Measurements from ENCODE around the gene ZNF385B.
A peak's percentile ranks its signal among the peaks of the same experiment; 100 is the strongest.
"Not testable (repeated sequence)": the region's sequence is repeated elsewhere in the genome, so short reads cannot be mapped to it uniquely, and the experiment has no call there.

ZNF385B gene

DNA sequence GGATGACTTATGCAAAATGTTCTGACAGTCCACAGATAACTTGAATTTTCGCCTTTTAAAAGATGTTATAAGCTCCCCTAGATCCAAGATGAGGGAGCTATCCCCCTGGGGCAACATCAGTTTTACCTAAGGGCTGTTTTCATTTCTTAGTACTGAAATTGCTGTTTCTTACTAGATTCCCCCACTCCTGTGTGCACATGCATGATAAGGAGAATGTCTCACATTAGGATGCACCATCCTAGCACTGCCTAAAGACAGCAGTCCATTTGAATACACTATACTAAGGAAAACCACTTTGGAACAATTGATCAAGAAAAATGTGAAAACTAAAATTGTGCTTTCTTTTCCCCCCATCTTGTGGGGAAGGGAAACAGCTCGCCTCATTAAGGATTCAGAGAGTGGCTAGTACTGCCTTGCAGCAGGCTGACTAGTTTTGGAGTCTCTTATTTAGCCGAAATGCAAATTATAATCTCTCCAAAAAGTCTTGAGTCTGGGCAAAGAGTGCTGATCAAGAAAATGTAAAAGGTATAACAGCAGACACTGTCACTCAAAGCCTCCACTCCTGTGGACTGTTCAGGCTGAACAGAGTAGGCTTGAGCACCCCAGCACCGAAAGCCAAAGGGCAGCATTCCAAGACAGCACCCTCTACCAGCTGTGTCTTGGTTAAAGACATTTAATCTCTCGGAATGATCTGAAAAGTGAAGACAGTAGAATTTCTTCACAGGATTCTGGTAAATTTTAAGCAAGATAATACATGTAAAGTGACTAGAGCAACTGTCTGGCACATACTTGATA is 65.0 kb downstream of the ZNF385B start:
- DNase-seq = no peak

DNA sequence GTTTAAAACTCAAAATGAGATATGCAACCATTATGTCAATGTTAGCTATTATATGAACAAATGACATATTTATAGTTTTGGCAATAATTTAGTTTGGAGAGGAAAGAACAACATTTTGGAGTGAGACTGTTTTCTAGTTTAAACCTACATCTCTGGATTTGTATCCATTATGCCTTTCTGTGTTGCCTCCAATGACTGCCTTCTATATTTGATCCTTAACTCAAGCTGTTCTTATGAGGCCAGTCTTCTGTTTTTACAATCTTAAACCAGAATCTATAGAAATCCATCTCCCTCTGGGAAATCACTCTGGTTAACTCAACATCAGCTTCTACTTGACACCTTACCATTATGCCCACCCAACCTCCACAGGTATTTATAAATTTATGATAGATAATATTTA is 67.5 kb downstream of the ZNF385B start:
- no peak for DNase-seq

GRCh38 chr2:179793238-179793637 is 68.2 kb downstream of the ZNF385B start:
- no peak for DNase-seq

GRCh38 chr2:179790235-179791217 is 70.9 kb downstream of the ZNF385B start:
- no peak for DNase-seq

DNA sequence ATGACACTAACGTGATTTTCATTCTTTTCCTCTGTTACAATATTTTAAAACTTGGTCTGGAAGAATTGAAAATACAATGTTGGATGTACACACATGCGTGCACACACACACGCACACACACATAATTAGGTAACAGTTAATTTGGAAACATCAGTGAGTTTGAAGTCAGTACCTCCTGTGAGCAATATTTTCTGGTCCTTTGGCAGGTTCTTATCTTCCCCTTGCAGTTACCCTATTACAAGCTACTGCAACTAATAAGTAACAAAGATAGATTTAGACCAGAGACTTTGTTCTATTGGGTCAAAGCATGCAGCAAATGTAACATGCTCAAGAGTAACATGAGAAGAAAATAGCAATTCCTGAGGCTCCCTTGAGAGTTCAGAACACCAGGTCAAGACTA is 73.3 kb downstream of the ZNF385B start:
- DNase-seq = no peak

- no peak for DNase-seq
These were observed 73.8 kb downstream of the ZNF385B start for GRCh38 chr2:179787601-179788000.

- no peak for DNase-seq
These were observed 75.5 kb downstream of the ZNF385B start for GRCh38 chr2:179785902-179786301.

- not testable (repeated sequence) for DNase-seq
These were observed 79.1 kb downstream of the ZNF385B start for GRCh38 chr2:179782346-179782745.

DNA sequence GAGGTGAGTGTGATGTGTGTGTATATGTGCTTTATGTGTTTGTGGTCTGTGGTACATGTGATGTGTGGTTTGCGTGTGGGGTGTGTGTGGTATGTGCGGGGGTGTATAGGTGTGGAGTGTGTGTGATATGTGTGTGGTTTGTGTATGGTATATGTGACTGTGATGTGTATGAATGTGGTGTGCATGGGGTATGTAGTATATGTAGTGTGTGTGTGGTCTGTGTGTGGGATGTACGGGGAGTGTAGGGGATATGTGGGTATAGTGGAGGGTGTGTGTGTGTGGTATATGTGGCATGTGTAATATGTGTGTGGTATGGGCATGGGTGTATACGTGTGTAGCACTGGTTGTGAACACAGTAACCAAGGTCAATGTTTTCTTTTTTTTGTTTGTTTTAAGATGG is 87.4 kb downstream of the ZNF385B start:
- DNase-seq = no peak

DNA sequence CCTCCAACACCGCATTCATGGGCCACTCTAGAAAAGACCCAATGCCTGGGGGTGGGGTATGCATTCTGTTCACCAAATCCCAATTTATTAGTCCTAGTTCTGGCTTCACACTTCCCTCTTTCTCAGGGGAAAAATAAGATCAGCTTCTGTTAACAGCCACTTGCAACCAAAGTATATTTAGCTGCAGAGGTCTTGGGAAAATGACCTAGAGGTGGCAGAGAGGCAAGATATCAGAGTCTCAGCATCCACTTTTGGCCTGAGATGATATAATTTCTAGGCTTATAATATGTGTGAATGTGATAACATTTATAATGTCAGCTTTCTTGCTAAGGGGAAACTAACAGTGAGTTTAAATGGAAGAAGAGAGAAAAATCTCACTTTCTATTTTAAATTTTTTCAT is 89.1 kb downstream of the ZNF385B start:
- DNase-seq = no peak

GRCh38 chr2:179771791-179772190 is 89.6 kb downstream of the ZNF385B start:
- no peak for DNase-seq

GRCh38 chr2:179770029-179770428 is 91.4 kb downstream of the ZNF385B start:
- no peak for DNase-seq

DNA sequence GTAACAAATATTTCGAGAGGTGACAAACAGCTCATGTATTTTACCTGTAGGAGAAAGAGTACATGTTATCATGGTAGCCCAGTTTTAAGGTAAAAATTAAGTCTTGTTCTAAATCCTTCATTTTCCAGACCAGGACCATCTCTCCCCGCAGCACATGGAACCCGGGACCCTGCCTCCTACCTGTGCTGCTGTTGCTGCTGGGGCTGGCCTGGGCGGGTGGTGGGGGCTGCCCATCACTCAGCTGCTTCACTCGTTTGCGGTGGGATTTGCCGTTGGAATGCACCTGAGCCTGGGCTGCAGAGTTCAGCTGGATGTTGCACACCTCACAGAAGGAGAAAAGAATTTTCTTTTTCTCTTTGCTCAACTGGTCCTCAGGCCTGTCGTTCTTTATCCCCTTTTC is 92.1 kb downstream of the ZNF385B start:
- DNase-seq = no peak

- DNase-seq = no peak
These were observed 92.6 kb downstream of the ZNF385B start for GRCh38 chr2:179768765-179769164.

- DNase-seq = no peak
These were observed 95.7 kb downstream of the ZNF385B start for GRCh38 chr2:179765666-179766065.

DNA sequence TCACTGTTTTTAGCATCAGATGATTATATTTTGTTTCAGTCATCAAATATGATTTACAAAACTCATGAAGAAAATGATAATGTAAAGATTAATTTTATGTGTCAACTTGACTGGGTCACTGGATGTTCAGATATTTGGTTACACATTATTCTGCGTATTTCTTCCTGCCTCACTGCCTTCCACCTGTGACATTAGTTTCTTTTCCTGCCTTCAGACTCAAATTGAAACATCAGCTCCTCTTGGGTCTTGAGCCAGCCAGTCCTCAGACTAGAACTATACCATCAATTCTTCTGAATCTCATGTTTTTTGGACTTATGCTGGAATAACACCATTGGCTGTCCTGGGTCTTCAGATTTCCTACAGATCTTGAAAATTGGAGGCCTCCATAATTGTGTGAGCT is 96.7 kb downstream of the ZNF385B start:
- DNase-seq = no peak

GRCh38 chr2:179758636-179759035 is 102.8 kb downstream of the ZNF385B start:
- no peak for DNase-seq

DNA sequence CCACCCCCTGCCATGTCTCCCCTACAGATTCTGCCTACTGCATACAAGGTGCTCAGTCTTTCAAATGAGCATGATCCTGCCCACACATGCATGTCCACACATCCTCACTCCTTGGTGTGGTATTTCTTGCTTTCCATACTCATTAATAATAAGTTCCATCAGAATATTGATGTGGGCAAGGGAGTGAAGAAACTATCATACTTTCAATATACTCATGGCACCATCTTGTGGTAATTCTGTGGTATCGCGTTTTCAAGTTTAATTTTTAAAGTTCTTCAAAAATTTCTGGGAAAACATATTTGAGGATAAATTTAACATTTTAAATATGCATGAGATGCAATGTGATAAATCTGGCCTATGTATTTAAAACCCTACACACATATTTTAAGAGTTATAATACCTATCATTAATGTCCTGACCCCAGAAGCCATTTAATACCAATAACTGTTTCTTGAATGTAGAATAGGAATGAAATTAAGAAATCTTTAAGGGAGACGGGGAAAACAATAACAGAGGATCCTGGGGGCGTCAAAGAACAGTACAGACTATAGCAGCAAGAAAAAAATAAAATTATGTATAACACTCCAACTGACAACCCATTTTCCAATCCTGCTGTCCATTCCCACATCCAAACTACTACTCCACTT is 110.1 kb downstream of the ZNF385B start:
- DNase-seq = peak; percentile 18

DNA sequence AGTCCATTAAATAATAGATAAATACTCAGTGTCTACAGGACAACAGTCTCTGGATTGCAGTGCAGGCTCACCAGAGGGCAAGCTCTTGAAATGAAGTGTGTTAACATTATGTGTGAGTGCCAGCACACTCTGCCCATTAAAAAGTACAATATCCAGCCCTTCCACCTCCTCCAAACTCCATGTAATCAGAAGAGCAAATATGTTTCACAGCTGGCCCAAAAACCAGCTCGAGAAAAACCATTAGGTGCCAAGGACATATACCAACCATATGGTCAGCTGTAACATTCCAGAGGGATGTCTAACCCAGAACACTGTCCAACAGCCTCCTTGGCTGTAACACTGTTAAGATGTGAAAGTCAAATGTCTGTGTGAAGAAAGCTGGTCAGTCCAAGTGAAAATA is 112.2 kb downstream of the ZNF385B start:
- peak; percentile 76 for DNase-seq

- no peak for DNase-seq
These were observed 114.4 kb downstream of the ZNF385B start for GRCh38 chr2:179746981-179747380.

GRCh38 chr2:179745635-179746256 is 115.7 kb downstream of the ZNF385B start:
- no peak for DNase-seq

DNA sequence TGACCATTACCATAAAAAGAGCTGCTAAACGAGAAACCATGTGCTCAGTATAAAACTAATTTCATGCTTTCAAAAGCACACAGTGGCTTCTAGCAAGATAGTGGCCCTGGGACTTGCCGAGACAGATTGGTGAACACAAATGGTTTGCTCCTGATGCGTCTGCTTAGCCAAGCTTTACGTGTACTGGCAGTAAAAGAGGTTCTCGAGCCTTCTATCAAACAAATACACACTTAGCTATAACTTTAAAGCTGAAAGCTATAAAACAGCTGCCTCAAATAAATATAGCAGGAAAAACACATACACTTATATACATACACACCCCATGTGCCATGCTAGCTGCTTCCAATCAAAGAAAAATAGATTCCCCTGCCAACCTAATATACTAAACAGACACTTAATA is 117.0 kb downstream of the ZNF385B start:
- DNase-seq = no peak

GRCh38 chr2:179741317-179741716 is 120.1 kb downstream of the ZNF385B start:
- DNase-seq = no peak

Data from EL (cell line).